Ovary (tissue), 9 donors: ENCODE results near the gene LGR4. TPM values are rescaled to one million over a fixed set of nuclear protein-coding genes. Genes with fewer than 3 reads are reported as not detected.

Experiments used
- DNase-seq, 5 donors: peaks; one replicate each; pipeline ENCODE4 v3.0.0-alpha.2; 2019 to 2020
- H3K27ac ChIP-seq, 2 donors: fragments of 200-600 bp; one replicate each; pipeline versions ENCODE4 v1.5.1 to v1.8.0; 2019 to 2022
- H3K27me3 ChIP-seq: fragments of 200-600 bp; one replicate; pipeline ENCODE4 v1.8.0; 2022
- H3K36me3 ChIP-seq: fragments of 200-600 bp; sonication (generic); one replicate; pipeline ENCODE4 v1.5.1; 2019
- H3K4me1 ChIP-seq: one replicate; pipeline ENCODE4 v1.8.1; 2013; ENCODE audit warnings: mild to moderate bottlenecking, moderate library complexity; ENCODE audit not compliant: insufficient read depth
- H3K4me3 ChIP-seq: fragments of 200-600 bp; sonication (generic); one replicate; pipeline ENCODE4 v1.5.1; 2017
- H3K9me3 ChIP-seq, 2 donors: fragments of 200-600 bp in 1 of 2; sonication (generic) in 1 of 2; one replicate each; pipeline versions ENCODE4 v1.5.1 to v1.8.1; 2013 to 2019; ENCODE audit warnings: mild to moderate bottlenecking in 1 of 2, moderate library complexity in 1 of 2
- EP300 ChIP-seq: sonication (generic); formaldehyde crosslinking; IDR thresholded peaks from one replicate; pipeline ENCODE4 v1.6.1; 2017; ENCODE audit warnings: antibody characterized with exemption
- POLR2A ChIP-seq: fragments of 450-650 bp; IDR thresholded peaks from one replicate; pipeline ENCODE4 v1.6.1; 2017; ENCODE audit warnings: antibody characterized with exemption, mild to moderate bottlenecking, moderate library complexity
- WGBS, 3 donors: extraction: QIAGEN DNeasy Blood & Tissue Kit in 1 of 3; methylation state at CpG; one replicate each; pipeline versions ENCODE4 v1.1.5 to v1.1.7; 2013 to 2017; 5-methylcytosine and 5-hydroxymethylcytosine counted together
- intact Hi-C, 4 donors: fragments of 100-400 bp; cut with DNase I; formaldehyde crosslinking; loops; one replicate each; pipeline versions ENCODE4 v1.11.0 to v1.15.1; 2022 to 2023
- polyA plus RNA-seq, 2 donors: library from polyadenylated mRNA; stranded (reverse); fragments of 200-250 nt in 1 of 2; fragments of 350-450 nt in 1 of 2; fragmentation: Illumina TruSeq in 1 of 2; extraction: RNeasy Lipid Tissue Mini Kit (QIAGEN cat#74804) in 1 of 2; gene quantifications; one replicate each; pipeline ENCODE4 v1.2.3, GENCODE V29; 2013 to 2014
- total RNA-seq, 7 donors: library from RNA; depleted of rRNA in 2 of 7; stranded (reverse); fragments of >200 nt in 2 of 7; fragmentation: NEBNext Ultra II Directional in 3 of 7; extraction: Animal tissue kit (Norgen Biotek cat#: 25700) in 3 of 7; gene quantifications; one replicate each; pipeline versions ENCODE4 v1.1.0 to v1.2.4, GENCODE V29; 2016 to 2023
- TF ChIP-seq, protein P1 (sequence below), 3 donors: fragments of 450-650 bp in 2 of 3; fragments of 200-600 bp in 1 of 3; IDR thresholded peaks; one replicate each; pipeline versions ENCODE4 v1.5.1 to v1.8.0; 2016 to 2022; ENCODE audit warnings: antibody characterized with exemption in 3 of 3, mild to moderate bottlenecking in 1 of 3
- donor health status: DM: no; HTN: no; CAD: no; lungs with moderate emphysema.
- donor health status: DM: no; HTN: no; CAD: no.
- donor health status: Bipolar disorder and iron deficiency.
- donor health status: DM: yes; HTN: yes; CAD: no.
- donor health status: DM: no; HTN: no; CAD: no.
- donor health status: DM: yes; HTN: yes; CAD: no.

The LGR4 gene
- total and polyA plus RNA-seq, 9 donors, result 15.3 to 51.1 (median 32.3) TPM

GRCh38 chr11:27514558-27514957 is 42.0 kb upstream of the LGR4 start:
- no peak overlapping the region for H3K27ac ChIP-seq
- intact Hi-C loops, result loop anchor here in 1 of 4 donors (10.0 kb wide), 1 partner anchor 150 kb away; the partner anchor contains the start of gene CCDC34
- H3K27me3 ChIP-seq, result no peaks in the 10 kb centered on the region
- 80 to 86% (median 85%) methylated on average over 4 of the region's 4 CpGs for WGBS, 3 donors
- DNase-seq, result no peak
- H3K36me3 ChIP-seq, result no peaks in the 10 kb centered on the region
- H3K9me3 ChIP-seq, result no peaks in the 10 kb centered on the region
- TF ChIP-seq POLR2A (no peak), EP300 (no peak)
- TF ChIP-seq, protein P1, sequence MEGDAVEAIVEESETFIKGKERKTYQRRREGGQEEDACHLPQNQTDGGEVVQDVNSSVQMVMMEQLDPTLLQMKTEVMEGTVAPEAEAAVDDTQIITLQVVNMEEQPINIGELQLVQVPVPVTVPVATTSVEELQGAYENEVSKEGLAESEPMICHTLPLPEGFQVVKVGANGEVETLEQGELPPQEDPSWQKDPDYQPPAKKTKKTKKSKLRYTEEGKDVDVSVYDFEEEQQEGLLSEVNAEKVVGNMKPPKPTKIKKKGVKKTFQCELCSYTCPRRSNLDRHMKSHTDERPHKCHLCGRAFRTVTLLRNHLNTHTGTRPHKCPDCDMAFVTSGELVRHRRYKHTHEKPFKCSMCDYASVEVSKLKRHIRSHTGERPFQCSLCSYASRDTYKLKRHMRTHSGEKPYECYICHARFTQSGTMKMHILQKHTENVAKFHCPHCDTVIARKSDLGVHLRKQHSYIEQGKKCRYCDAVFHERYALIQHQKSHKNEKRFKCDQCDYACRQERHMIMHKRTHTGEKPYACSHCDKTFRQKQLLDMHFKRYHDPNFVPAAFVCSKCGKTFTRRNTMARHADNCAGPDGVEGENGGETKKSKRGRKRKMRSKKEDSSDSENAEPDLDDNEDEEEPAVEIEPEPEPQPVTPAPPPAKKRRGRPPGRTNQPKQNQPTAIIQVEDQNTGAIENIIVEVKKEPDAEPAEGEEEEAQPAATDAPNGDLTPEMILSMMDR (IDR thresholded peaks at IDR 0.05), result no peak
- no peaks in the 10 kb centered on the region for H3K4me1 ChIP-seq
- no peak overlapping the region for H3K4me3 ChIP-seq

GRCh38 chr11:27514076-27514475 is 41.5 kb upstream of the LGR4 start:
- Histone ChIP-seq H3K4me3 (no peak overlapping the region), H3K27ac (no peak overlapping the region), H3K36me3 (no peaks in the 10 kb centered on the region), H3K9me3 (no peaks in the 10 kb centered on the region), H3K4me1 (no peaks in the 10 kb centered on the region), H3K27me3 (no peaks in the 10 kb centered on the region)
- TF ChIP-seq POLR2A (no peak), EP300 (no peak)
- TF ChIP-seq, protein P1 (IDR thresholded peaks at IDR 0.05), result no peak
- 95 to 97% (median 95%) methylated on average over 4 of the region's 4 CpGs for WGBS, 3 donors
- no peak for DNase-seq
- intact Hi-C loops, result loop anchor here in 1 of 4 donors (10.0 kb wide), 1 partner anchor 149 kb away; the partner anchor contains the start of gene CCDC34

- H3K36me3 ChIP-seq, result no peaks in the 10 kb centered on the region
- WGBS, 3 donors, result 75 to 96% (median 90%) methylated on average over 2 of the region's 2 CpGs
- no peaks in the 10 kb centered on the region for H3K9me3 ChIP-seq
- H3K27me3 ChIP-seq, result no peaks in the 10 kb centered on the region
- H3K4me1 ChIP-seq, result no peaks in the 10 kb centered on the region
- intact Hi-C loops, result loop anchor here in 1 of 4 donors (10.0 kb wide), 1 partner anchor 149 kb away; the partner anchor contains the start of gene CCDC34
- TF ChIP-seq POLR2A, result no peak
- TF ChIP-seq EP300, result no peak
- TF ChIP-seq, protein P1 (IDR thresholded peaks at IDR 0.05), result no peak
- no peak overlapping the region for H3K27ac ChIP-seq
- no peak for DNase-seq
- H3K4me3 ChIP-seq, result no peak overlapping the region
These were observed 40.8 kb upstream of the LGR4 start for GRCh38 chr11:27513389-27513788.

- intact Hi-C loops, result loop anchor here in 1 of 4 donors (10.0 kb wide), 1 partner anchor 147 kb away; the partner anchor contains the start of gene CCDC34
- H3K27me3 ChIP-seq, result no peaks in the 10 kb centered on the region
- no peak for DNase-seq
- no peaks in the 10 kb centered on the region for H3K4me1 ChIP-seq
- 94 to 97% (median 95%) methylated on average over 3 of the region's 3 CpGs for WGBS, 3 donors
- H3K27ac ChIP-seq, result no peak overlapping the region
- TF ChIP-seq, protein P1 (IDR thresholded peaks at IDR 0.05), result no peak
- TF ChIP-seq POLR2A, result no peak
- no peak for TF ChIP-seq EP300
- H3K9me3 ChIP-seq, result no peaks in the 10 kb centered on the region
- no peaks in the 10 kb centered on the region for H3K36me3 ChIP-seq
- H3K4me3 ChIP-seq, result no peak overlapping the region
These were observed 39.6 kb upstream of the LGR4 start for GRCh38 chr11:27512238-27512637.
